HEK293T (cell line): Measurements from ENCODE around the gene TCF12.
"Not testable (repeated sequence)": the region's sequence is repeated elsewhere in the genome, so short reads cannot be mapped to it uniquely, and the experiment has no call there.

ENCODE experiments used
- CTCF ChIA-PET: fragments of 350-600 bp; formaldehyde crosslinking; extraction: SDS; loops from one replicate; lab custom pipeline; 2021; ENCODE audit warnings: antibody characterized with exemption, inconsistent platforms; lab: Yijun Ruan, JAX
- POLR2A ChIA-PET: fragments of 350-600 bp; formaldehyde crosslinking; extraction: SDS; loops from one replicate; lab custom pipeline; 2020; ENCODE audit warnings: antibody characterized with exemption, inconsistent platforms; lab: Yijun Ruan, JAX
- DNase-seq: peaks from one replicate; pipeline ENCODE4 v3.0.0; 2012; ENCODE audit warnings: mixed read lengths; ENCODE audit errors: extremely low spot score
- ARNT ChIP-seq: fragments of 450-650 bp; IDR thresholded peaks from 2 replicates; pipeline ENCODE4 v1.6.1; 2017; ENCODE audit warnings: mild to moderate bottlenecking
- BHLHE40 ChIP-seq: fragments of 450-650 bp; IDR thresholded peaks from 2 replicates; pipeline ENCODE4 v1.6.1; 2016; ENCODE audit warnings: mild to moderate bottlenecking, moderate library complexity, borderline replicate concordance
- CTBP1 ChIP-seq: fragments of 450-650 bp; IDR thresholded peaks from 2 replicates; pipeline ENCODE4 v1.6.1; 2016; ENCODE audit warnings: borderline replicate concordance
- ELF4 ChIP-seq: fragments of 450-650 bp; IDR thresholded peaks from 2 replicates; pipeline ENCODE4 v1.6.1; 2017; ENCODE audit warnings: antibody characterized with exemption
- FOXA1 ChIP-seq: fragments of 450-650 bp; IDR thresholded peaks from 2 replicates; pipeline ENCODE4 v1.6.1; 2016; ENCODE audit warnings: mild to moderate bottlenecking
- FOXK2 ChIP-seq: fragments of 450-650 bp; IDR thresholded peaks from 2 replicates; pipeline ENCODE4 v1.6.1; 2016; ENCODE audit warnings: mild to moderate bottlenecking
- FOXM1 ChIP-seq: fragments of 450-650 bp; IDR thresholded peaks from 2 replicates; pipeline ENCODE4 v1.6.1; 2017; ENCODE audit warnings: mild to moderate bottlenecking, borderline replicate concordance
- HDGF ChIP-seq: fragments of 450-650 bp; IDR thresholded peaks from 2 replicates; pipeline ENCODE4 v1.6.1; 2017; ENCODE audit warnings: antibody characterized with exemption, borderline replicate concordance
- L3MBTL2 ChIP-seq: fragments of 450-650 bp; conservative IDR thresholded peaks from 2 replicates; pipeline ENCODE4 v1.6.1; 2016; ENCODE audit warnings: mild to moderate bottlenecking
- LEF1 ChIP-seq: fragments of 450-650 bp; IDR thresholded peaks from 2 replicates; pipeline ENCODE4 v1.6.1; 2017; ENCODE audit warnings: mild to moderate bottlenecking, borderline replicate concordance
- NFRKB ChIP-seq: fragments of 450-650 bp; IDR thresholded peaks from 2 replicates; pipeline ENCODE4 v1.6.1; 2016; ENCODE audit warnings: mild to moderate bottlenecking, moderate library complexity
- PKNOX1 ChIP-seq: fragments of 450-650 bp; IDR thresholded peaks from 2 replicates; pipeline ENCODE4 v1.6.1; 2016
- SP1 ChIP-seq: fragments of 450-650 bp; IDR thresholded peaks from 2 replicates; pipeline ENCODE4 v1.6.1; 2017
- SUZ12 ChIP-seq: fragments of 450-650 bp; IDR thresholded peaks from 2 replicates; pipeline ENCODE4 v1.6.1; 2016; ENCODE audit warnings: mild to moderate bottlenecking
- TARDBP ChIP-seq: fragments of 450-650 bp; IDR thresholded peaks from 2 replicates; pipeline ENCODE4 v1.6.1; 2016
- ZNF384 ChIP-seq: fragments of 450-650 bp; IDR thresholded peaks from 2 replicates; pipeline ENCODE4 v1.6.1; 2016

TCF12 gene

GRCh38 chr15:57095896-57096295, 177.5 kb downstream of the TCF12 start:
- CTCF ChIA-PET: no interaction called here
- no peak for DNase-seq
- TF ChIP-seq TARDBP: no peak
- TF ChIP-seq NFRKB: no peak
- no peak for TF ChIP-seq SUZ12
- no peak for TF ChIP-seq BHLHE40
- TF ChIP-seq PKNOX1: no peak
- no peak for TF ChIP-seq SP1
- no peak for TF ChIP-seq FOXK2
- no peak for TF ChIP-seq ARNT
- no peak for TF ChIP-seq L3MBTL2
- TF ChIP-seq HDGF: no peak
- no peak for TF ChIP-seq ZNF384
- POLR2A ChIA-PET: no interaction called here

- no peak for DNase-seq
- POLR2A ChIA-PET: no interaction called here
- CTCF ChIA-PET: no interaction called here
- no peak for TF ChIP-seq HDGF
- TF ChIP-seq CTBP1: no peak
- no peak for TF ChIP-seq BHLHE40
- TF ChIP-seq FOXK2: no peak
- TF ChIP-seq FOXM1: no peak
- no peak for TF ChIP-seq SUZ12
- no peak for TF ChIP-seq FOXA1
- TF ChIP-seq ARNT: no peak
- TF ChIP-seq SP1: no peak
- no peak for TF ChIP-seq ZNF384
- no peak for TF ChIP-seq ELF4
These were observed 178.8 kb downstream of the TCF12 start for GRCh38 chr15:57097246-57097645.

GRCh38 chr15:57097919-57098543, 179.6 kb downstream of the TCF12 start:
- DNase-seq, POLR2A ChIA-PET, CTCF ChIA-PET: not testable (repeated sequence)

- ChIA-PET POLR2A (no interaction called here), CTCF (no interaction called here)
- DNase-seq: no peak
- TF ChIP-seq BHLHE40 (no peak), ARNT (no peak), ZNF384 (no peak), TARDBP (no peak)
These were observed 180.5 kb downstream of the TCF12 start for GRCh38 chr15:57098896-57099295.

- ChIA-PET POLR2A (no interaction called here), CTCF (no interaction called here)
- DNase-seq: no peak
- TF ChIP-seq FOXK2 (no peak), TARDBP (no peak), ARNT (no peak), PKNOX1 (no peak)
These were observed 181.7 kb downstream of the TCF12 start for GRCh38 chr15:57100136-57100539.

- no peak for TF ChIP-seq FOXK2
- TF ChIP-seq HDGF: no peak
- no peak for TF ChIP-seq LEF1
- no peak for TF ChIP-seq L3MBTL2
- TF ChIP-seq FOXM1: no peak
- TF ChIP-seq ELF4: no peak
- TF ChIP-seq FOXA1: no peak
- no peak for TF ChIP-seq PKNOX1
- TF ChIP-seq NFRKB: no peak
- no peak for TF ChIP-seq ARNT
- no peak for TF ChIP-seq TARDBP
- ChIA-PET CTCF (no interaction called here), POLR2A (no interaction called here)
- no peak for DNase-seq
These were observed 184.4 kb downstream of the TCF12 start for GRCh38 chr15:57102858-57103257.

GRCh38 chr15:57108296-57108695, 189.9 kb downstream of the TCF12 start:
- DNase-seq: no peak
- ChIA-PET CTCF (no interaction called here), POLR2A (no interaction called here)
- no peak for TF ChIP-seq FOXM1
- no peak for TF ChIP-seq PKNOX1
- no peak for TF ChIP-seq SUZ12
- TF ChIP-seq LEF1: no peak
- TF ChIP-seq FOXA1: no peak
- TF ChIP-seq ZNF384: no peak
- TF ChIP-seq ELF4: no peak
- TF ChIP-seq ARNT: no peak
